ENCODE data around the gene TMX1. TPM values are rescaled to one million over a fixed set of nuclear protein-coding genes. Genes with fewer than 3 reads are reported as not detected.

TMX1 gene
- total and polyA plus RNA-seq, 2 experiments from 2014 or later, result 61.5 to 126 TPM

DNA sequence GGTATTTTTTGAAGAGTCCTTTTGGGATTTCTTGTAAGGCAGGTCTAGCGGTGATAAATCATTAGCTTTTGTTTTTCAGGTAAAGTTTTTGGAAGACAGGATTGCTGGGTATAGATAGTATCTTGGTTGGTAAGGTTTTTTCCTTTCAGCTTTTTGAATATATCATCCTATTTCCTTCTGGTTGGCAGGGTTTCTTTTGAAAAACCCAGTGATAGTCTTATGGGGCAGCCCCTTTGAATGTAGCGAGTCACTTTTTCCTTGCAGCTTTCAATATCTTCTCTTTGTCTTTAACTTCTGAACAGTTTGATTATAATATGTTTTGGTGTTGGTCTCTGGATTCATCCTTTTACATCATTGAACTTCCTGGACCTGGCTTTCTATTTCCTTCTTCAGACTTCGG is 20.2 kb downstream of the TMX1 start (continued):
- TF ChIP-seq, protein P1, sequence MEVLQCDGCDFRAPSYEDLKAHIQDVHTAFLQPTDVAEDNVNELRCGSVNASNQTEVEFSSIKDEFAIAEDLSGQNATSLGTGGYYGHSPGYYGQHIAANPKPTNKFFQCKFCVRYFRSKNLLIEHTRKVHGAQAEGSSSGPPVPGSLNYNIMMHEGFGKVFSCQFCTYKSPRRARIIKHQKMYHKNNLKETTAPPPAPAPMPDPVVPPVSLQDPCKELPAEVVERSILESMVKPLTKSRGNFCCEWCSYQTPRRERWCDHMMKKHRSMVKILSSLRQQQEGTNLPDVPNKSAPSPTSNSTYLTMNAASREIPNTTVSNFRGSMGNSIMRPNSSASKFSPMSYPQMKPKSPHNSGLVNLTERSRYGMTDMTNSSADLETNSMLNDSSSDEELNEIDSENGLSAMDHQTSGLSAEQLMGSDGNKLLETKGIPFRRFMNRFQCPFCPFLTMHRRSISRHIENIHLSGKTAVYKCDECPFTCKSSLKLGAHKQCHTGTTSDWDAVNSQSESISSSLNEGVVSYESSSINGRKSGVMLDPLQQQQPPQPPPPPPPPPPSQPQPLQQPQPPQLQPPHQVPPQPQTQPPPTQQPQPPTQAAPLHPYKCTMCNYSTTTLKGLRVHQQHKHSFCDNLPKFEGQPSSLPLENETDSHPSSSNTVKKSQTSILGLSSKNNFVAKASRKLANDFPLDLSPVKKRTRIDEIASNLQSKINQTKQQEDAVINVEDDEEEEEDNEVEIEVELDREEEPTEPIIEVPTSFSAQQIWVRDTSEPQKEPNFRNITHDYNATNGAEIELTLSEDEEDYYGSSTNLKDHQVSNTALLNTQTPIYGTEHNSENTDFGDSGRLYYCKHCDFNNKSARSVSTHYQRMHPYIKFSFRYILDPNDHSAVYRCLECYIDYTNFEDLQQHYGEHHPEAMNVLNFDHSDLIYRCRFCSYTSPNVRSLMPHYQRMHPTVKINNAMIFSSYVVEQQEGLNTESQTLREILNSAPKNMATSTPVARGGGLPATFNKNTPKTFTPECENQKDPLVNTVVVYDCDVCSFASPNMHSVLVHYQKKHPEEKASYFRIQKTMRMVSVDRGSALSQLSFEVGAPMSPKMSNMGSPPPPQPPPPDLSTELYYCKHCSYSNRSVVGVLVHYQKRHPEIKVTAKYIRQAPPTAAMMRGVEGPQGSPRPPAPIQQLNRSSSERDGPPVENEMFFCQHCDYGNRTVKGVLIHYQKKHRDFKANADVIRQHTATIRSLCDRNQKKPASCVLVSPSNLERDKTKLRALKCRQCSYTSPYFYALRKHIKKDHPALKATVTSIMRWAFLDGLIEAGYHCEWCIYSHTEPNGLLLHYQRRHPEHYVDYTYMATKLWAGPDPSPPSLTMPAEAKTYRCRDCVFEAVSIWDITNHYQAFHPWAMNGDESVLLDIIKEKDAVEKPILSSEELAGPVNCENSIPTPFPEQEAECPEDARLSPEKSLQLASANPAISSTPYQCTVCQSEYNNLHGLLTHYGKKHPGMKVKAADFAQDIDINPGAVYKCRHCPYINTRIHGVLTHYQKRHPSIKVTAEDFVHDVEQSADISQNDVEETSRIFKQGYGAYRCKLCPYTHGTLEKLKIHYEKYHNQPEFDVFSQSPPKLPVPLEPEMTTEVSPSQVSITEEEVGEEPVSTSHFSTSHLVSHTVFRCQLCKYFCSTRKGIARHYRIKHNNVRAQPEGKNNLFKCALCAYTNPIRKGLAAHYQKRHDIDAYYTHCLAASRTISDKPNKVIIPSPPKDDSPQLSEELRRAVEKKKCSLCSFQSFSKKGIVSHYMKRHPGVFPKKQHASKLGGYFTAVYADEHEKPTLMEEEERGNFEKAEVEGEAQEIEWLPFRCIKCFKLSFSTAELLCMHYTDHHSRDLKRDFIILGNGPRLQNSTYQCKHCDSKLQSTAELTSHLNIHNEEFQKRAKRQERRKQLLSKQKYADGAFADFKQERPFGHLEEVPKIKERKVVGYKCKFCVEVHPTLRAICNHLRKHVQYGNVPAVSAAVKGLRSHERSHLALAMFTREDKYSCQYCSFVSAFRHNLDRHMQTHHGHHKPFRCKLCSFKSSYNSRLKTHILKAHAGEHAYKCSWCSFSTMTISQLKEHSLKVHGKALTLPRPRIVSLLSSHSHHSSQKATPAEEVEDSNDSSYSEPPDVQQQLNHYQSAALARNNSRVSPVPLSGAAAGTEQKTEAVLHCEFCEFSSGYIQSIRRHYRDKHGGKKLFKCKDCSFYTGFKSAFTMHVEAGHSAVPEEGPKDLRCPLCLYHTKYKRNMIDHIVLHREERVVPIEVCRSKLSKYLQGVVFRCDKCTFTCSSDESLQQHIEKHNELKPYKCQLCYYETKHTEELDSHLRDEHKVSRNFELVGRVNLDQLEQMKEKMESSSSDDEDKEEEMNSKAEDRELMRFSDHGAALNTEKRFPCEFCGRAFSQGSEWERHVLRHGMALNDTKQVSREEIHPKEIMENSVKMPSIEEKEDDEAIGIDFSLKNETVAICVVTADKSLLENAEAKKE (CRISPR knock-in tag; IDR thresholded peaks at IDR 0.05), result no peak
- no peak for TF ChIP-seq STAT1 (IDR thresholded peaks at IDR 0.05; ENCODE audit: unreplicated experiment)
- TF ChIP-seq, protein P2, sequence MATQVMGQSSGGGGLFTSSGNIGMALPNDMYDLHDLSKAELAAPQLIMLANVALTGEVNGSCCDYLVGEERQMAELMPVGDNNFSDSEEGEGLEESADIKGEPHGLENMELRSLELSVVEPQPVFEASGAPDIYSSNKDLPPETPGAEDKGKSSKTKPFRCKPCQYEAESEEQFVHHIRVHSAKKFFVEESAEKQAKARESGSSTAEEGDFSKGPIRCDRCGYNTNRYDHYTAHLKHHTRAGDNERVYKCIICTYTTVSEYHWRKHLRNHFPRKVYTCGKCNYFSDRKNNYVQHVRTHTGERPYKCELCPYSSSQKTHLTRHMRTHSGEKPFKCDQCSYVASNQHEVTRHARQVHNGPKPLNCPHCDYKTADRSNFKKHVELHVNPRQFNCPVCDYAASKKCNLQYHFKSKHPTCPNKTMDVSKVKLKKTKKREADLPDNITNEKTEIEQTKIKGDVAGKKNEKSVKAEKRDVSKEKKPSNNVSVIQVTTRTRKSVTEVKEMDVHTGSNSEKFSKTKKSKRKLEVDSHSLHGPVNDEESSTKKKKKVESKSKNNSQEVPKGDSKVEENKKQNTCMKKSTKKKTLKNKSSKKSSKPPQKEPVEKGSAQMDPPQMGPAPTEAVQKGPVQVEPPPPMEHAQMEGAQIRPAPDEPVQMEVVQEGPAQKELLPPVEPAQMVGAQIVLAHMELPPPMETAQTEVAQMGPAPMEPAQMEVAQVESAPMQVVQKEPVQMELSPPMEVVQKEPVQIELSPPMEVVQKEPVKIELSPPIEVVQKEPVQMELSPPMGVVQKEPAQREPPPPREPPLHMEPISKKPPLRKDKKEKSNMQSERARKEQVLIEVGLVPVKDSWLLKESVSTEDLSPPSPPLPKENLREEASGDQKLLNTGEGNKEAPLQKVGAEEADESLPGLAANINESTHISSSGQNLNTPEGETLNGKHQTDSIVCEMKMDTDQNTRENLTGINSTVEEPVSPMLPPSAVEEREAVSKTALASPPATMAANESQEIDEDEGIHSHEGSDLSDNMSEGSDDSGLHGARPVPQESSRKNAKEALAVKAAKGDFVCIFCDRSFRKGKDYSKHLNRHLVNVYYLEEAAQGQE (IDR thresholded peaks at IDR 0.05; ENCODE audit: unreplicated experiment), result no peak
- no peak for TF ChIP-seq EZH2 (IDR thresholded peaks at IDR 0.05; ENCODE audit: low read depth, unreplicated experiment)
- no peak for TF ChIP-seq CREB1 (CRISPR knock-in tag; IDR thresholded peaks at IDR 0.05; ENCODE audit: low read depth)
- TF ChIP-seq POLR2AphosphoS5 (IDR thresholded peaks at IDR 0.05; ENCODE audit: low read depth), result no peak
- no peak for TF ChIP-seq EZH2phosphoT487 (IDR thresholded peaks at IDR 0.05; ENCODE audit: unreplicated experiment)
- no peak for TF ChIP-seq JUNB (IDR thresholded peaks at IDR 0.05; ENCODE audit: unreplicated experiment)
- TF ChIP-seq, protein P3, sequence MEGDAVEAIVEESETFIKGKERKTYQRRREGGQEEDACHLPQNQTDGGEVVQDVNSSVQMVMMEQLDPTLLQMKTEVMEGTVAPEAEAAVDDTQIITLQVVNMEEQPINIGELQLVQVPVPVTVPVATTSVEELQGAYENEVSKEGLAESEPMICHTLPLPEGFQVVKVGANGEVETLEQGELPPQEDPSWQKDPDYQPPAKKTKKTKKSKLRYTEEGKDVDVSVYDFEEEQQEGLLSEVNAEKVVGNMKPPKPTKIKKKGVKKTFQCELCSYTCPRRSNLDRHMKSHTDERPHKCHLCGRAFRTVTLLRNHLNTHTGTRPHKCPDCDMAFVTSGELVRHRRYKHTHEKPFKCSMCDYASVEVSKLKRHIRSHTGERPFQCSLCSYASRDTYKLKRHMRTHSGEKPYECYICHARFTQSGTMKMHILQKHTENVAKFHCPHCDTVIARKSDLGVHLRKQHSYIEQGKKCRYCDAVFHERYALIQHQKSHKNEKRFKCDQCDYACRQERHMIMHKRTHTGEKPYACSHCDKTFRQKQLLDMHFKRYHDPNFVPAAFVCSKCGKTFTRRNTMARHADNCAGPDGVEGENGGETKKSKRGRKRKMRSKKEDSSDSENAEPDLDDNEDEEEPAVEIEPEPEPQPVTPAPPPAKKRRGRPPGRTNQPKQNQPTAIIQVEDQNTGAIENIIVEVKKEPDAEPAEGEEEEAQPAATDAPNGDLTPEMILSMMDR (conservative IDR thresholded peaks at IDR 0.05; ENCODE audit: low read depth in 2 of 2), result no peak
- no peak for TF ChIP-seq ZNF331 (CRISPR knock-in tag; IDR thresholded peaks at IDR 0.05; ENCODE audit: low read depth)
- TF ChIP-seq NANOG (IDR thresholded peaks at IDR 0.05; ENCODE audit: borderline replicate concordance), result no peak

Measured in GM23338 (cell line).